G401 (cell line): Measurements from ENCODE around the gene TUBA4A. TPM values are rescaled to one million over a fixed set of nuclear protein-coding genes. Genes with fewer than 3 reads are reported as not detected.
"Not testable (repeated sequence)": the region's sequence is repeated elsewhere in the genome, so short reads cannot be mapped to it uniquely, and the experiment has no call there.

Experiments
- DNase-seq: peaks from one replicate; pipeline ENCODE4 v3.0.0-alpha.2; 2015; ENCODE audit warnings: low spot score
- in situ Hi-C: cut with HindIII; loops from 2 replicates; pipeline ENCODE4 v1.10.0; 2016; ENCODE audit warnings: low sequenced_read_pairs, mixed read lengths
- total RNA-seq: library from RNA; depleted of rRNA; stranded (reverse); fragments of >200 nt; shearing (Covaris generic); gene quantifications from 2 replicates; pipeline ENCODE4 v1.2.3, GENCODE V29; 2014

The TUBA4A gene
- total RNA-seq, 1 experiment from 2014 or later, result 0.68 TPM

DNA sequence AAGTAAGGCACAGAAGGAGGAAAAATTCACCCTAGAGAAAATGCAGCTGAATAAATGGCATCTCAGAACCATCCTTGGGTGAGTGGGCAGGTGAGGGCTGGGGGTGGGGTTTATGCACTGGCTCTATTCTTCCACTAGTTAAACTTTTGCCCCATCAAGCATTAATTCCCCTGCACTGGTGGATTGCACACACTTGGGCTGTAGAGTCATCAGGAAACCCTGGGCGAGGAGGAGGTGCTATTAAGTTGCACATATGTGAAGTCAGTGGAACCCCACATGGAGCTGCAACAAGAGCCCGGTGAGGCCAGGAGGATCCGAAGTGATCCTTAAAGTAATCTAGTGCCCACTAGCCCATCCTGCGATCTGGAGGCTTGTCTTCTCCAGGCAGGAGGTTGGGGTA, 18.6 kb upstream of the TUBA4A start:
- in situ Hi-C loops, result no loop called here
- no peak for DNase-seq

DNA sequence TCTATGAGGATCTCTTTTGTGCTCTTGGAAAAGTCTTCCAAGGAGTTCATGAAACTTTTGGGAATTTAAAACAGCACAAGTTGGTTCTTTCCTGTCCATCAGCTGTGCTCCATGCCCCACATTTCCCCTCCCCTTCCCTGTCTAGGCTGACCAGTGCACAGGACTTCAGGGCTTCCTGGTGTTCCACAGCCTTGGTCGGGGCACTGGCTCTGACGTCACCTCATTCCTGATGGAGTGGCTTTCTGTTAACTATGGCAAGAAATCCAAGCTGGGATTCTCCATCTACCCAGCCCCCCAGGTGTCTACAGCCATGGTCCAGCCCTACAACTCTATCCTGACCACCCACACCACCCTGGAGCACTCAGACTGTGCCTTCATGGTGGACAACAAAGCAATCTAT, 17.3 kb upstream of the TUBA4A start:
- DNase-seq, result no peak

DNA sequence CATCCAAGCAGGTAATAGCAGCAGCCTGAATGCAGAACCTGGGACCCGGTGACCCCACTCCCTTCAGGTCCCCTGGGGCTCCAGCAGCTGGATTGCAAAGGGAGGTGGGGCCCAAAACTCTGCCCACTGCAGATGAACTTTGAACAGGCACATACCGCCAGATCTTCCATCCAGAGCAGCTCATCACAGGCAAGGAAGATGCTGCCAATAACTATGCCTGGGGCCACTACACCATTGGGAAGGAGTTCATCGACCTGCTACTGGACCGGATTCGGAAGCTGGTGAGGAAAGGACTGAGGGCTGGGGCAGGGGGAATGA, 16.3 kb upstream of the TUBA4A start:
- in situ Hi-C loops, result no loop called here
- DNase-seq, result no peak

More for the DNA sequence above, 17.3 kb upstream of the TUBA4A start:
- in situ Hi-C loops, result no loop called here

DNA sequence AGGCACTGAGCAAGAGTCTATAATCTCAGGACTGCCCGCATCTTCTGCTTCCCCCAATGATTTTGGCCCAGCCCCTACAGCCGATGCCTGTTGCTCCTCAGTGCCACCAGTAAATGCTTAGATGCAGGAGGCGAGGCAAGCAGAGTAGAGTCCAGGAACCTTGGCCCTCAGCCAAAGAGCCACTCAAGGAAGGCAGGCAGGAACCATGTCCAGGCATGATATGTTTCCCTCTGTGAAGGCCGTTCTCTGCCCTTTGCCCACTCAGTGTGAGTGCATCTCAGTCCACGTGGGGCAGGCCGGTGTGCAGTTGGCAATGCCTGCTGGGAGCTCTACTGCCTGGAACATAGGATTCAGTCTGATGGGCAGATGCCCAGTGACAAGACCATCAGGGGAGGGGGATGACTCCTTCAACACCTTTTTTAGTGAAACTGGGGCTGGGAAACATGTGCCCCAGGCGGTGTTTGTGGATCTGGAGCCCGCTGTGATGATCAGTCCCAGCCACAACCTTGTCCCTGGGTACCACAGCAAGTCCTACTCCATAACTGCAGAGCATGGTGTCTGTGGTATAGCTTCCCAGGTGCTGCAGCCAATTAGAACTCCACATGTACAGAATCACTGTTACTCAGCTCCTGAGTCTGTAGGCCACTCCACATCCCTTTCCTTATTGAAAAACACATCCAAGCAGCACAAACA, 15.8 kb upstream of the TUBA4A start:
- DNase-seq, result no peak
- in situ Hi-C loops, result no loop called here

DNA sequence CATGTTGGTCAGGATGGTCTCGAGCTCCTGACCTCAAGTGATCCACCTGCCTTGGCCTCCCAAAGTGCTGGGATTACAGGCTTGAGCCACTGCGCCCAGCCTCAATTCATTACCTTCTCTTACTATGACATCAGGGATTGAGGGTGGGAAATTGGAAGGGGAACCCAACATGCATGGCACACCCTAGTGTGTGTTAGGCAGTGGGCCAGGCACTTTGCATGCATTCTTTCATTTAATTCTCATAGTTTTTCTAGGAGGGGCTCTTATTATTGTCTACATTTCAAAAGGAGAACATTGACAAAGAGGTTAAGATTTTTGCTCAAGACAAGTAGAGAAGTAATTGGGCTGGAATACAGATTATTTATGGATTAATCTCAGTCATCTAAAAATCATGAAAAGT, 14.6 kb upstream of the TUBA4A start:
- DNase-seq, result no peak
- in situ Hi-C loops, result no loop called here

DNA sequence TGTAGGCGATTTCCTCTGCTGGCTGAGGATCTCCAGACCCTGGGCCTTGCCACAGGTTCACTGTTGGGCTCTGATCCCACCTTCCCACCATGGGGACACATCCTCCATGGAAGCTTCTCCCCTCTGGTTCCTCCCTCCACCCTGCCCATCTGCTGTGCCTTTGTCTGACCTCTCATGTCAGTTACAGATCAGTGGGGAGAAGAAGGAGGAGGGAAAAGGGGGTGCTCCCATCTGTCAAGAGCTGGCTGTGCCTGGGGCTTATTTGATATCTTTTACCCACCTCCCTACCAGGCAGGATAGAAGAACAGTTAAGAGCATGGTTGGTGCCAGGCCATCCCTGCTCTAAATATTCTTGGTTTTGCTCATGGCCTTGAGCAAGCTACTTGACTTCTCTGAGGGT, 13.2 kb upstream of the TUBA4A start:
- DNase-seq, result no peak
- in situ Hi-C loops, result no loop called here

DNA sequence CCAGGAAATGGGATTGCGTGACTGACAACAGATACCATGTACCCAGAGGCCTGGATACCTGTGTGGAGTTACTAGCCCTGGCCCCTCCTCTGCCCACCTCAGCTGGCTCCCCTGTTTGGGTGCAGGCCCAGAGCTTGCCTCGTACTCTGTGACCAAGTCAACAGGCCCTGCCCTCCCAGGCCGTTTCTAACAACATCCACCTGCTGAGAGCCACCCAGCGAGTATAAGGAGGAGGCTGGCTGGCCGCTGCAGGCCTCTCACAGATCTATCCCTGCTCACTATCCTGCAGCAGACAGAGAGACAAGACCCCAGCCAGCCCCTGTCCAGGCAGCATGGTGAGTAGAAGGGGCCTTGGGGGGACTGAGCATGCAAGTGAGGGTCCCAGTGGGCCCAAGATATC, 12.5 kb upstream of the TUBA4A start:
- DNase-seq, result no peak
- in situ Hi-C loops, result no loop called here

DNA sequence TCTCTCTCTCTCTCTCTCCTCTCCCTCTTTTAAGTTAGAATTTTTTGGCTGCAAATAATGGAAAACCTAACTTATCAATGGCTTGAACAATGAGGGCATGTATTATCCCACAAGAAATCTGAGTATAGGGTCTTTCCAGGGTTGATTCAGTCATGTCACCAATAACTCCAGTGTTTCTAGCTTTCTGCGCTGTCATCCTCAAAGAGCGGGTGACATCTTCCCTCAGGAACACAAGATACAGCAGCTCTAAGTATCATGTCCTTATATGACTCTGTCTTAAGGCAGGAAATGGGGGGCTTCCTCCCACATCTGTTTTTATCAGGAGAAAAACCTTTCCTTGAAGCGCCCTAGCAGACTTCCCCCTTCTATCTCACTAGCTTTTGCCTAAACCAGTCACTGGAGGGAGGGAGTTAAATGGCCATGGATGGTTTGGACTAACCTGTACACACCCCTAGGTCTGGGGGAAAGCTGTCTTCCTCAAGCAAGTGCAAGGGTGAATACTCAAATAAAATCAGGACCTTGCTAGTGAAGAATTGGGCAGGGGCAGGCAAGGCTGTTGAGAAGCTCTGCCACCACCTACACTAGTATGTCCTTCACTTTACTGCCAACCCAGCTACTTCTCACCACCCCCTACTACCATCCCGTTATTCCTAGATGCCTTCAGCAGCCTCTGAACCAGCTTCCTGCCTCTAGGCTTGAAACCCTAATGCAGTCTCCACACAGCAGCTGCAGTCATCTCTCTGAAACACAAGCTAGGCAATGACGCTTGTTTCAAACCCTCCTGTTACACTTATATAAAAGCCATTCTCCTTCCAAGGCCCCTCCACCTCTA, 7.5 kb upstream of the TUBA4A start:
- in situ Hi-C loops, result no loop called here
- no peak for DNase-seq

DNA sequence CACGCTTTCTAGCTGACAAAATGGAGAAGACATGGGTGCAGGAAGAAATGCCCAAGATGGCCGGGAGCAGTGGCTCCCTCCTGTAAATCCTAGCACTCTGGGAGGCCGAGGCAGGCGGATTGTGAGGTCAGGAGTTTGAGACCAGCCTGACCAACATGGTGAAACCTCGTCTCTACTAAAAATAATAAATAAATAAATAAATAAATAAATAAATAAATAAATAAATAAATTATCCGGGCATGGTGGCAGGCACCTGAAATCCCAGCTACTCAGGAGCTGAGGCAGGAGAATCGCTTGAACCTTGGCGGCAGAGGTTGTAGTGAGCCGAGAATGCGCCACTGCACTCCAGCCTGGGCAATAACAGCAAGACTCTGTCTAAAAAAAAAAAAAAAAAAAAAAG, 5.2 kb upstream of the TUBA4A start:
- DNase-seq, in situ Hi-C loops: not testable (repeated sequence)

DNA sequence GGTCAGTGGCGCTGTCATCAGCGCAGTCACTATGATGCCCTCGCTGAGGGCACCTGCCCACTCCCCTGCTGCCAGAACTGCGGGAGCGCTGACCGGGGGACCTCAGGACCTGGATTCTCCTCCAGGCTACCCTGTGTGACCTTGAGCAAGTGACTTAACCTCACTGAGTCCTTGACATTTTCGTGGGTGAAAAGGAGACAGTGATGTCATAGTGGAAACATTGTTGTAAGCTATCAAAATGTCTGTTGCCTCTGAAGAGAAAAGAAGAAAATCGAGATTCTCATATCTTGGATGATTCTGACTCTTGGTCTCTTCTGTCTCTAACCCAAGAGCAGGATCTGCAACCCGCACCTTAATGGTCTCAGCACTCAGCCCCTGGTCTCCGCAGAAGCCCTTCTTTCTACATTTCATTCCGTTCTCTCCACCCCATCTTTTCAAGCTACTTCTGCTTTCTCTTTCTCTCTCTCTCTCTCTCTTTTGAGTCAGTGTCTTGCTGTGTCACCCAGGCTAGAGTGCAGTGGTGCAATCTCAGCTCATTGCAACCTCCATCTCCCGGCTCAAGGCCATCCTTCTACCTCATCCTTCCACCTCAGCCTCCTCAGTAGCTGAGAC, 978 bp upstream of the TUBA4A start:
- DNase-seq, result peak; percentile 24
- in situ Hi-C loops, result no loop called here

DNA sequence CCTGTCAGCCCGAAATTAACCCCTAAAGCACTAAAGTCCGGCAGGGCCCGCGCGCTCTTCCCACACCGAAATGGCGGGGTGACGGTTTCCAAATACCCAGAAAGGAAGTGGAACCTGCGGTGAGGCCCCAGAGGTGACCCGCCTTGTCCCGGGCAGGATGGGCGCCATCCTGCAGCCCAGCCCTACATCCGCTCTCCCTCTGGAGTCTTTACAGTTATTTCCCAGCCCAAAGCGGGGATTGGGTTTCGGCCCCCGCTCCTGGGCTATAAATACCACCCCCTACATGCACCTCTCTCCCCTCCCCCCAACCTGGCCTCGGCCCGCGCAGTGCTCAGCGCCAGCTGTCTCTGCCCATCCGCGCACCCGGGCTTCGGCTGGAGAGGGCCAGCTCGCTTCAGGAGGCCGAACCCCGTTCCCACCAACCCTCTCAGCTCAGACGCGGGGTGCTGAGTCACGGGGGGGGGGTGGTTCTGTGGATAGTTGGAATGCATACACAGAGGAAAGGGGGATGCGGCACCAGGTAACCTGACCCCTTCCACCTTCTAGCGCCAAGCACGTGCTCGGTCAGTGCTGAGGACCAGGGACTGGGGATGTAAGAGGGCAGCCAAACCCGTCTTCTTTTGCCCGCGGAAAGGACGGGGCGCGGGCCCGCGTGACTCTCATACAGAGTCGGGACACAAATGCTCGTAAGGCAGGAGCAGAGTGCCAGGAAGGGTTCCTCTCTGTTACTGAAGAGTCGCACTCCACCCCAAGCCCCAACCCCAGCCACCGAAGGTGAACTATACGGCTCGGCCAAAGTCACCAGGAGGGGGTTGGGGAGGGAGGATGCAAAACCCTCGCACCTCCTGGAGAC, 592 bp downstream of the TUBA4A start, which contains the start of gene TUBA4B:
TSS of gene TUBA4B (plus strand) at position 344 of the 853 bp plus-strand sequence. CDS start at position 509, 165 bp downstream.
- DNase-seq, result peak; percentile 61
- in situ Hi-C loops, result no loop called here

DNA sequence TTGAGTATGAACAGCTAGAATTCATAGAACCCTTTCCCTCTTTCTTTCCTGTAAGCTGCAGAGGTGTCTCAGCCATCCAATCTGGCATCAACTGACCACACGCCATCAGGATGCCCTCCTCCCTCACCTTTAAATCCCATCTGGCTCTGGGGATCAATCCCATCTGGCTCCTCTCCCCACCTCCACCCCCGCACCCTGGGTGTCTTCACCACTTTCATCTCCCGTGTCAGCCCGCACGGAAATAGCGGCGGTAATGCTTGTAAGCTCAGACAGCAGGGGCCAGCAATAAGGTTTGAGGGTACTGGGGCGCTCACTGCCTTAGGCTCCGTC, 1.2 kb downstream of the TUBA4A start:
- DNase-seq, result peak; percentile 59
- in situ Hi-C loops, result no loop called here

DNA sequence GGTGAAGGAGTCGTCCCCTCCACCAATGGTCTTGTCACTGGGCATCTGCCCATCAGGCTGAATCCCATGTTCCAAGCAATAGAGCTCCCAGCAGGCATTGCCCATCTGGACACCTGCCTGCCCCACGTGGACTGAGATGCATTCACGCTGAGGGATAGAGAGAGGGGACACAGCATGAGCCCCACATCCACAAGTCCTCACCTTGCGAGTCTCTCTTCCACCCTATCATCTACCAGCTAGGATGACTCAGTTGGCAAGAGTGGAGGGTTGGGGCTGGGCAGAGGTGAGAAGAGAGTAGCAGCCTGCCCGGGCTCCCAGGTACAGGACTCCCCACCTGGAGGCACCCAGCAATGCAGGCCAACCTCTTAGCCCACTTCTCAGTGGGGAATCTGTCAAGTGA, 1.6 kb downstream of the TUBA4A start:
- in situ Hi-C loops, result no loop called here

DNA sequence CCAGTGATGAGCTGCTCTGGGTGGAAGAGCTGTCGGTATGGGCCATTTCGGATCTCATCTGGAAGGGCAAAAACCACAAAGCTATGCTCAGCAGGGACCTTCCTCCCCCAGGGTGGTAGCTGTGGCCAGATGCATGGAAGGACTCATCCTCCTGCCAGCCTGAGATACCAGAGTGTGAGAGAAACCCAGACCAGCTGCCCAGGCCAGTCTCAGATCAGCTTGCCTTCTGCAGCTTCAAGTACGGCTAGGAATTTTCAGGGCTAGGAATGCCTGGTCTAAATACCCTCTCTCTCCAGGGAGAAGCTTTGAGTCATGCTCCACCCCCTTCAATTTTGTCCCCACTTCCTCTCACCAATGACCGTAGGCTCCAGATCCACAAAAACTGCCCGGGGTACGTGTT, 2.1 kb downstream of the TUBA4A start:
- in situ Hi-C loops, result no loop called here

More for the DNA sequence above, 1.6 kb downstream of the TUBA4A start:
- peak; percentile 57 for DNase-seq

DNA sequence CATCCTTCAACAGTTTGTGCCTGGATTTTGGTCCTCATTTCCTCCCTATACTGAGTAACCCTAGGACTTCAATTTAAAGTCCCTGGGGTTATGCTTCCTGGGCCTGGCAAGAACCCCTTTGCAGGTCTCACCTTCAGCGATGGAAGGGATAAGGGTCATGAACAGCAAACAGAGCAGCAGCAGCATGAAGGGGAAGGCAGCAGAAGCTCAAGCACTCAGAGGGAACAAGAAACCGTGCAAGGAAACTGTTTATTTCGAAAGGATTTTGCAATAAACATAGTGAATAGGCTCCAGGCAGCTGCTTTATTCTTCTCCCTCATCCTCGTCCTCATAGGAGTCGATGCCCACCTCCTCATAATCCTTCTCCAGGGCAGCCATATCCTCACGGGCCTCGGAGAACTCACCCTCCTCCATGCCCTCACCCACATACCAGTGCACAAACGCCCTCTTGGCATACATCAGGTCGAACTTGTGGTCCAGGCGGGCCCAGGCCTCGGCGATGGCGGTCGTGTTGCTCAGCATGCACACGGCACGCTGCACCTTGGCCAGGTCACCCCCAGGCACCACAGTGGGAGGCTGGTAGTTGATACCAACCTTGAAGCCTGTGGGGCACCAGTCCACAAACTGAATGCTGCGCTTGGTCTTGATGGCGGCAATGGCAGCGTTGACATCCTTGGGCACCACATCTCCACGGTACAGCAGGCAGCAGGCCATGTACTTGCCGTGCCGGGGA, 3.5 kb downstream of the TUBA4A start:
- DNase-seq, result no peak
- in situ Hi-C loops, result no loop called here

More for the DNA sequence above, 2.1 kb downstream of the TUBA4A start:
- no peak for DNase-seq

DNA sequence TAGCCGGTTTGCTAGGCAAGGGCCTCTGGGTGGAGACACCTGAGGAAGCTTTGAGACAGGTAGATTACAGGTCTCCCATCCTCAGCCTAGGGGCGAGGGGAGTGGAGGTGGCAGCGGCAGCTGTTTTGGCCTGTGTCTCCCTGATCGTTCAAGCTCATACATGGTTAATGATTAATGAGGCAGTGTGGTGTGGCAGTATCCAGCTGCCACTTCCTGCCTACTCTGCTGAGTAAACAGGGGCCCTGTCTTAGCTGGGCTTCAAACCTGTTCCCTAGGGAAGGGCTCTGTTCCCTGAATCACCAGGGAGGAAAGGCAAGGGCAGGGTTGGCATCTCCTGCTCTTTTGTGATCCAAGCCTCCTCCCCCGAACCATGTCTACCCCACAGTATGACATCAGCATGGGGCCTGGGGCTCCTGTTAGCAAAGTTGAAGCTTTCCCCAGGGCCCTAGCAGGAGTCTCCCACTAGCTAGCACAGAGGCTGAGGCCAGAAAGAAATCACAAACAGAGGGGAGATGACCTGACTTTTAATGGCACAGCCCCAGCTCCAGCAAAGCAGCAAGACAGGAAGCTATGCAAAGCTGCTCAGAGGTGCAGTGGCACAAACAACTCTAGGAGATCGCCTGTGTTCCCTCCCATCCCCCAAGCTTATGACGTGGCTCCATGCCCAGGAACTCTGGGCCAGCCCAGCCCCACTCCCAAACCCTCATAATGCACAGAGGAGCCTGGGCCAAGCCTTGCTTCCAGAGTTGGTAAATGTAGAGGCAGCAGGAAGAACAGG, 4.3 kb downstream of the TUBA4A start:
- DNase-seq, result peak; percentile 33
- in situ Hi-C loops, result no loop called here

DNA sequence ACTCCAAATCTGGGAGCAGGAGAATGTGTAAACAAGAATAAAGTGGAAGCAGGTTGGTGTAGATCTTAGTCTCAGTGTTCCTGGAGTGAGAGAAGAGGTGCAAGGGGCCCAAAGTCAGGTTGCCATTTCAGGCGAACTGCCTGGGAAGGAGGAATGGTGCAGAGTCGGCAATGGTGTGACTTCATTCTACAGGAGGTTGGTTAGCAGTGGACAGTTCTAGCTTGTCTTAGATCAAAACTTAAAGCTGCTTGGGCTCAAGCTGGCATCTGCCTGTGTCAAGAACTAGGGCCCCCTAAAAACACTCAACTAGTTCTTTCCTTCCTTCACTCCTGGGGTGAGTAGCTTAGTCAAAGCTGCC, 4.9 kb downstream of the TUBA4A start:
- DNase-seq, result no peak
- in situ Hi-C loops, result no loop called here
